ENCODE measurements around the gene KNOP1.

The KNOP1 gene

GRCh38 chr16:19706846-19707245 is 11.2 kb downstream of the KNOP1 start:
- DNase-seq = no peak

- DNase-seq = no peak
These were observed 12.2 kb downstream of the KNOP1 start for GRCh38 chr16:19705843-19706242.

GRCh38 chr16:19705146-19705501 is 12.9 kb downstream of the KNOP1 start:
- DNase-seq = no peak

GRCh38 chr16:19704321-19705145 is 13.5 kb downstream of the KNOP1 start:
- no peak for DNase-seq

DNA sequence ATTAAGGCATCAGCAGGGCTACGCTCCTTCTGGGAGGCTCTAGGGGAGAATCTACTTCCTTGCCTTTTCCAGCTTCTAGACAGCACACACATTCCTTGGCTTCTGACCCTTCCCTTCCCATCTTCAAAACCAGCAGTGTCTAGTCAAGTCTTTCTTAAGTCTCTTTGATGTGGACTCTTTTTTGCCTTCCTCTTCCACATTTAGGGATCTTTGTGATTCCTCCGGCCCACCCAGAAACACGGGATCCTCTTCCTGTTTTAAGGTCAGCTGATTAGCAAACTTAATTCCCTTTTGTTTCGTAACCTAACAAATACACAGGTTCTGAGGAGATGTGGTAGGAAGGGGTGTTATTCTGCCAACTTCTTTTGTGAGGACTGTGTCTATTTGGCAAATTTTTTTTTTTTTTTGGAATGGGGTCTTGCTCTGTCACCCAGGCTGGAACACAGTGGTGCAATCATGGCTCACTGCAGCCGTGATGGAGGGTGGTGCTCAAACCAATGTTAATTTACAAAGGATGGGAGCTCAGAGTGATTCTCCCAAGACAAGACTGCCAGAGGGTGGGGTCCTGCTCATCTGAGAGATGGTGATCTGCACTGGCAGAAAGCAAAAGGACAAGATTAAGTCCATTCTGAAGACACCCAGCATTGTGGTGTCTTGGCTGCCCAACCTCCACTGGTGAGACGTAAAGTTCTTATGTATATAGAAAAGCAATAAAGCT is 14.7 kb downstream of the KNOP1 start:
- no peak for DNase-seq

DNA sequence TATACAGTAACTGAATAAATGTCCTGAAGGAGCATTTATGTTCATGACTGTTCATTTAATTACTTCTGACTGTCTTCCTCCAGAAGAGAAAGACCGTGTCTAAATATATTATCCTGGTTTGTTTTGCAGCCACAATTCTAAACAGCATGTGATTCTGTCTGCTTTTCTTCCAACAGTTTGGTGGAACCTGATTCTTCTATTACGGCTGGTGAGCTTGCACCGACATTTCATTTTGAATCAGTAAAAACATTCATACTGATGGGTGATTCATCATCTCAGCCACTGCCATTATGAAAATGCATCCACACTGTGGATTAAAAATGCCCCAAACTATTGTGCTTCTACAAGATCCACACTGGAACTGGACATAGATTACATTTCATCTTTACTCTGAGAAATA is 16.9 kb downstream of the KNOP1 start:
- DNase-seq = no peak

- DNase-seq = no peak
These were observed 17.7 kb downstream of the KNOP1 start for GRCh38 chr16:19700319-19700781.

DNA sequence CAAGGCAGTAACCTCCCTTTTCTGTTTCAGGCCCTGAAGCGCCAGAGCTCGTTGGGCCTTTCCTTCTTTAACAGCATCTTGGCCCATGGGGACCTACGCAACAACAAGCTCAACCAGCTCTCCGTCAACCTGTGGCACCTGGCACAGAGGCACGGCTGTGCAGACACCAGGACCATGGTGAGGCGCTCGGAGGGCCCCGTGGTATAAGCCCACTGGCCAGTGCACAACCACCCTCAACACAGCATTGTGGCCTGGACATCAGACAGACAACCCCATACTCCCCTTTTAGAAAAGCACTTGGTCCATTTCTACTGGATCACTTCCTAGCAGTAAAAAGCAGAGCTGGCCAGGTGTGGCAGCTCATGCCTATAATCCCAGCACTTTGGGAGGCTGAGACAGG is 18.6 kb downstream of the KNOP1 start:
- DNase-seq = no peak

DNA sequence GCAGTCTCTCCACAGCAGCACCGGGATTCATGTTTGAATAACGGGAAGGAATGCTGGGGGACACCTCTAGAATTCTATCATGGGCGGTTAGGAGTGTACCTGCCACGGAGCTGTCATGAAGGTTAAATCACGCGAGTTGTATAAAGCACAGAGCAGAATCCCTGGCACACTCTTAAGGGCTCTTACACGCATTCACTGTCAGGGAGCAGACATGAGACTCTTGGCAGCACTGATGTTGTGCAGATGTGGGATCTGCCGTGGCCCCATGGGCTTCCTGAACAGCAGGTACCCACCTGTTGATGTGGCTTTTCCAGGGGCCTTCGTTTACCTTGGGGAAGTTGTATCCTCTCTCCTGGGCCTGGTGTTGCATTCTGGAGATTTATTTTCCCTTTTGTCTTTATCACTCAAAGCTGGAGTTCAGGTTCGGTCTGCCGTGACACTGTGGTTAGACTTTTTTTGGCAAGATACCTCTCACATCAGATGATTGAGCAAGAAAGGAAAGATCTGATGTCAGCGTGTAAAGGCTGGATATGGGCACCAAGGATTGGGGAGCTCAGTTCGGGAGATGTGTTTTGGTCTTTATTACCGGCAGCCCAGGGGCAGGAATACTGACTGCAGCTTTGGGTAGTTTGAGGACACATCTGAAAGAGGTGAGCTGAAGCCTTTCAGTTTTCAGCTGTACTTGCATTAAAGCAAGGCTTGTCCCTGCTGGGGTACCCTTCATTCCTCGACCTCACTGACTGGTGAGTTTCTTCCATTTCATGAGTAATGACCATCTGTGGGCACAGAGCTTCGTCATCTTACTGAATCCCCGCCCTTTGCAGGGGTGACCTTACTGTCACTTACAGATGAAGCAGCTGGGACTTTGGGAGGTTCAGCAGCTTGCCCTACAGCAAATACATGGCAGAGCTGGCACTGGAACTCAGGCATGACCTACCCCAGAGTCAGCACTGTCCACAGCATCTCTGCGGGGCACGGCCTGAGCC is 19.3 kb downstream of the KNOP1 start:
- DNase-seq = no peak

- no peak for DNase-seq
These were observed 20.2 kb downstream of the KNOP1 start for GRCh38 chr16:19697756-19698318.

- DNase-seq = no peak
These were observed 21.1 kb downstream of the KNOP1 start for GRCh38 chr16:19696961-19697360.

DNA sequence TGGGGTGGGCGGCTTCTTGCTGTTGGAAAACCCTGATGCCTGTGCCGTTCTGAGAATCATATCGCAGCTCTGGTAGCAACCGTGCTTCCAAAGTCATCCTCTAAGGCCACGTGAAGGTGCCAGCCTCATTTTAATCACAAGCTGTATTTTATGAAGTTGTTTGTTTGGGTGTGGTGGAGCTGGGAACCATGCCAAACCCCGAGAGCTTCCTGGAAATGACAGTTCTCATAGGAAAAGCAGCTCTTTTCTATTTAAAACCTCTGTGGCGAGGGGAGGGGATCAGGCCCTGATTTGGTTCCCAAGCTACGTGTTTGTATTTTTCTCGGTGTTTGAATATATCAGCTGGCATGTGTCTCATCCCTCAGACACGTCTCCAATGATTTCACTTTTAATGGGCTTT is 21.7 kb downstream of the KNOP1 start:
- DNase-seq = no peak

- no peak for DNase-seq
These were observed 23.0 kb downstream of the KNOP1 start for GRCh38 chr16:19694989-19695388.

DNA sequence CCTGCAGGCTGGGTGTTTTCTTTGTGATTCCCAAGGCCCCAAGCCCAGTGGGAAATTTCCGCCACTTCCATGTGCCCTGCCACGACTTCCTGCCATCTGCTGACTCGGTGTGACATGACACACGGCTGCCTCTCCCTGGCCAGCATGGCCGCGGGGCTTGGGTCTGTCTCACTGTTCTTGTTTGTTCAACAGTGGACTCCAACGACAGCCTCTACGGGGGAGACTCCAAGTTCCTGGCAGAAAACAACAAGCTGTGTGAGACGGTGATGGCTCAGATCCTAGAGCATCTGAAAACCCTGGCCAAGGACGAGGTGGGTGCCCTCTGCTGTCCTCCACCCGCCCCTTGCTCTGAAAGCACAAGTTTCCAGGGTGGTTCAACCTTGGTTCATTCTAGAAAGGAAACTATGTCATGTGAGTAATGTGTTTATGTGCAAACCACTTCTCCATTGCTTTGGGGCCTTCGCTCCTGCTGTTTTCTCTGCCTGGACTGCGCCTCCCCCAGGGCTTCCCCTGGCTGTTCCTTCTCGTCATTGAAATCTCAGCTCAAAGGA is 26.8 kb downstream of the KNOP1 start:
- DNase-seq = no peak

- DNase-seq = no peak
These were observed 27.8 kb downstream of the KNOP1 start for GRCh38 chr16:19690196-19690595.

DNA sequence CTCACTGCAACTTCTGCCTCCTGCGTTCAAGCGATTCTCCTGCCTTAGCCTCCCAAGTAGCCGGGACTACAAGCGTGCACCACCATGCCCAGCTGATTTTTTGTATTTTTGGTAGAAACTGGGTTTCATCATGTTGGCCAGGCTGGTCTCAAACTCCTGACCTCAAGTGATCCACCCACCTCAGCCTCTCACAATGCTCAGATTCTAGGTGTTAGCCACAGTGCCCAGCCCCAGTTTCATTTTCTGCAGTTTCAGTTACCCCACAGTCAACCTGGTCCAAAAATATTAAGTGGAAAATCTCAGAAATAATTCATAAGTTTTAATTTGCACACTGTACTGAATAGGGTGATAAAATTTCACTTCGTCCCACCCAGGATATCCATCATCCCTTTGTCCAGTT is 28.7 kb downstream of the KNOP1 start:
- DNase-seq = no peak

DNA sequence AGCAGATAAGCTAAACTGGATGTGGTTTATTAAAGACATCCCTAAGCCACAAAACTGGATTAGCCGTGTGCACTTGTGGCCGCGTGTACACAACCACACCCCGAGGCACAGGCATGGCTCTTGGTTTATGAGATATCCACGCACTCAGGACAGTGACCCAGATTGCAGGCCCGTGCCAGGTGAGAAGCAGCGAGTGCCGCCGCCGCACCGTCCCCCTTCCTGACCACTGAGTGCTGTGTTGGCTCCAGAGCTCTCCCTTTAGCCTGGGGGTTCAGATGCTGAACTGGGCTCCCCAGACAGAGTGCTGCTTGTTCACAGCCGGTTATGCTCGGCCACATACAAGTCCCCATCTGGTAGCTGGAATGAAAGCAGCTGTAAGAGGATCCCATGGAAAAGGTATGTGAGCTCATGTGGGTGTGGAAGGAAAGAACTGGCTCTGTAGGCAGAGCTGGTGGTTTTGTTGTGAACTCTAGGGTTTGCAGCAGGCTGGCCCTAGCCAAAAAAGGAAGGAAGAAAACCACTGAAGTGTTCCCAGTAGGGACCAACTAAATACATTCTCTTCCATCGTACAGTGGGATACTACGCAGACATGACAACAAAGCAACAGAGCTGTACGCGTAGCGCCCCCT is 29.5 kb downstream of the KNOP1 start:
- no peak for DNase-seq

DNA sequence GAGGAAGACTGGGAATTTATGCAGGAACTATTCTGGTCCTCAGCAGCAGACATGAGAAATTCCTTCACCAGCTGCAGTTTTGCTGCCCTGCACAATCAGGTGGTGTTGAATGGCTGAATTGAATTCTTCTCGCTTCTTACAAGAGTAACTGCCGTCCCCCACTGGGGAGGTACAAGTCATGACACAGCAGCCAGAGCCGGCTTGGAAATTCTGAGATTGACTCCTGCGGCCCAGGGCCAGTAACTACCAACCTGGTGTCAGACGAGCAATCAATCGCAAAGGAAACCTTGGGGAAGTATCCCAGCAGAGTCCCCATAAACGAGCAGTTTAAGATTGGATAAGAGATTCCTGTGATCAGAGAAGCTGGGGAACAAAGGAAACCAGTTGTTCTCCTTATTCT is 30.7 kb downstream of the KNOP1 start:
- no peak for DNase-seq

DNA sequence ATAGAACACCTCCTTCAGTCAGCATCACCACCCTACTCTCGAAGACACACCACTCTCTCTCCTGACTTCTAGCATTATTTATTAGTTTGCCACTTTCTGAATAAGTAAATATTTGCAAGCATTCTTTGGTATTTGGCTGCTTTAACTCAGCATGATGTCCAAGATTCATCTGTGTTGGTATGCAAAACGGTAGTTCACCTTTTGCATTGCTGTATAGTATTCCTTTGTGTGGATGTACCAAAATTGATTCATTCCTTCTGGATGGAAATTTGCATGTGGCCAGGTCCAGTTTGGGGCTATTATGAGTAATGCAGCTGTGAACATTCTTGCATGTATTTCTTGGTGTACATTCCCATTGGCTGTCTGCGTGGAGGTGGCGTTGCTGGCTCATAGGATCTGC is 32.9 kb downstream of the KNOP1 start:
- no peak for DNase-seq

GRCh38 chr16:19683453-19684236 is 34.4 kb downstream of the KNOP1 start:
- no peak for DNase-seq

DNA sequence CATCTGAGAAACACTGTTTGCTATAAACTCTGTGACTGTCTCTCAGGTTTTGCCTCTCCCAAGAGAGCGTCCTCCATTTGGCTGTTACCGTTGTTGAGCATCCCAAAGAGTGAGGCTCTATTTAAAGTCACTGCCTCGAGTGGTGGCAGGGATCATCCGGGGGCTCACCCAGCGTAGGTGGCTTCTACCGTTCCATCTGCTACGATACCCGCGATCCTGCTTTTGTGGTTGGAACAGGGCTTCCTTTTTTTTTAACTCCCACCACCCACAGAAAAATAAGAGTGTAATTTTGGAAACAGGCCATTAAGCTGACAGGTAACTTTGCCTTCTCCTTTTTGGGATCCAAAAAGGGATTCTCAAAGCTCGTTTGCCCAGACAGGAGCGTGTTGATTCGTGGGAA is 36.4 kb downstream of the KNOP1 start:
- no peak for DNase-seq

All from KG1 (cell line).